ENCODE measurements around the gene ZBTB8A.
"Not testable (repeated sequence)": the region's sequence is repeated elsewhere in the genome, so short reads cannot be mapped to it uniquely, and the experiment has no call there.

Gene ZBTB8A

GRCh38 chr1:32539584-32540571 is 651 bp downstream of the ZBTB8A start:
- peak; percentile 53 for DNase-seq (ENCODE audit: low spot score)

DNA sequence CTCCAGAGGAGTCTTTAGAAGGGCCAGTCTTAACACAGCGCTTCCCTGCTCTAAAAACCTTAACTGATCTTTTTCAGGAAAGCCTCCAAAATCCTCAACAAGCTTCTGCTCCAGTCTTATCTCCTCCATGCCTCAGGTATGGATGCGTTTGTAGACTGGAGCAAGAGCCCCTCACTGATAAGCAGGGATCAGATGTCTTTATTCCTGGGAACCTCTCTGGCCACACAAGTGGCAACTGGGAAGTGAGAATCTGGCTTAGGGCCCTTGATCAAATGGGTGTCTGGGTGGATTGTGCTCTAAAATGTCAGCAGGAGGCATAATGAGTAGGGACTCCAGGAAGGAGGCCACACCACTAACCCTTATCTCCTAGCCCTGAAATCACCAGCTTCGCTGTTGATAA is 1.4 kb downstream of the ZBTB8A start:
- no peak for DNase-seq (ENCODE audit: low spot score)

DNA sequence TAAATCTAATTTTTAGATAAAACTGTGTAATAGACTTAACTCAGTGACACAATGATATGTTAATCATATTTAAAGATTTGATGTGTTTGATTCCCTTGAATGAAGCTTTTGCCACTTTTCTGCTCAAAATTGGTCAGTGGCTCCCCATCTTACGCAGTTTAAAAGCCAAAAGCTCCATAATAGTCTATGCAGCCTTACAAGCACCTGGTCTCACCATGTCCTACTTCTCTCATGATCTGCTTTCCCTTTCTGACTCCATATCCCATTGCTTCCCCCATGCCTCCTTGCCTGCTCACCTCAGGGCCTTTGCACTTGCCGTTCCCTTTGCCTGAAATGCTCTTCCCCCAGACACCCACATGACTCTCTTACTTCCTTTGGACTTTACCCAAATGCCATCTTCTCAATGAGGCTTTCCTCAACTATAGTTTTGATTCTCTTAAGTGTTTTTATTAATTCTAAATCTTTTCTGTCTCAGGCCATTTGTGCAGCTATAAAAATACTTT is 1.9 kb downstream of the ZBTB8A start:
- DNase-seq (ENCODE audit: low spot score): no peak

- DNase-seq (ENCODE audit: low spot score): no peak
Observed at GRCh38 chr1:32546611-32547010, 7.4 kb downstream of the ZBTB8A start.

DNA sequence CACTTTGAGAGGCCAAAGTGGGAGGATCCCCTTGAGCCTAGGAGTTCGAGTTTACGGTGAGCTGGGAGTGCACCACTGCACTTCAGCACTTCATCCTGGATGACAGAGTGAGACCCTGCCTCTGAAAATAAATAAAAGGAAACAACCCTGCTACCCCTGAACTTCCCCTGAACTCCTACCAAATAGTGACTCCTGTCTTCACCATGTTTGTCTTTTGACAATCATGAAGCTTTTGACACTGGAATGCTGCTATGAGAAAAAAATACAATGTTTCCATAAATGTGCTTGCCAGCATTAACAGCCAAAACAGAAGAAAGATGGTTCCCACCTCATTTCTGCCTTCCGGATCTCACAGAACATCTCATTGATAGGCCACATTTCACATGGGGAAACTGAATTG is 10.4 kb downstream of the ZBTB8A start:
- DNase-seq (ENCODE audit: low spot score): no peak

- no peak for DNase-seq (ENCODE audit: low spot score)
Observed at GRCh38 chr1:32554288-32554687, 15.1 kb downstream of the ZBTB8A start.

- DNase-seq (ENCODE audit: low spot score): not testable (repeated sequence)
Observed at GRCh38 chr1:32557035-32557434, 17.8 kb downstream of the ZBTB8A start.

- no peak for DNase-seq (ENCODE audit: low spot score)
Observed at GRCh38 chr1:32557812-32558211, 18.6 kb downstream of the ZBTB8A start.

- no peak for DNase-seq (ENCODE audit: low spot score)
Observed at GRCh38 chr1:32568929-32569328, 29.7 kb downstream of the ZBTB8A start.

- no peak for DNase-seq (ENCODE audit: low spot score)
Observed at GRCh38 chr1:32580348-32581017, 41.3 kb downstream of the ZBTB8A start.

GRCh38 chr1:32592943-32593342 is 53.7 kb downstream of the ZBTB8A start:
- DNase-seq (ENCODE audit: low spot score): no peak

GRCh38 chr1:32600034-32600433 is 60.8 kb downstream of the ZBTB8A start:
- DNase-seq (ENCODE audit: low spot score): no peak

DNA sequence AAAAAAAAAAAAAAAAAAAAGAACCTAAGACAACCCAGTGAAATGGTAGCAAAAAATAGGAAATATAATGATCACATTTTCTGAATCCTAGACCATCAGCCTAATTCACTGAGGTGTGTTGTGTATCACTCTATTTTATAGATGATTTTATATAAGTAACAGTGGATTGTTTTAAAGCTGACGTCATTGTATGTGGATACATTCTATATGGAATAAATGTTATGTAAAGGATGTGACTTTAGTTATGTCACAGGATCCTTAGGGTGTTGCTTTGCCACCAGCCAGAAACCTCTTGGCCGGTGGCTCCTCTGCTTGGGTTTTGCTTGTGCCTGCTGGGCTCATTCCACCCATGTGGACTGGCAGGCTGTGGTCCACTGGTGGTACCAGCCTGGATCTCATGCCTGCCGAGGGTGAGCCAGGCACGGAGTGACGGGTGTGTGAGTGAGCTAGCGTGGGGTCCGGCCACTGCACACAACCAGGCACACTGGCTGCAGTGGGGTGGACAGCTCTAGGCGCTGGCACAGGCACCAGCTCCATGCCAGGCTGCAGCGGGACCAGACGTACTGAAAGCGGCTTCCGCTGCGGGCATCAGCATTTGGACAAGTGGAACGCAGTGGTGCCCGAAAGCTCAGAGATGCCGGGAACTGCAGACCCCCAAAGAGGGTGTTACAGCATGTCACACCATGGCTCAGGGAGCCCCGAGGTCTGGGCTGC is 66.6 kb downstream of the ZBTB8A start:
- DNase-seq (ENCODE audit: low spot score): no peak

DNA sequence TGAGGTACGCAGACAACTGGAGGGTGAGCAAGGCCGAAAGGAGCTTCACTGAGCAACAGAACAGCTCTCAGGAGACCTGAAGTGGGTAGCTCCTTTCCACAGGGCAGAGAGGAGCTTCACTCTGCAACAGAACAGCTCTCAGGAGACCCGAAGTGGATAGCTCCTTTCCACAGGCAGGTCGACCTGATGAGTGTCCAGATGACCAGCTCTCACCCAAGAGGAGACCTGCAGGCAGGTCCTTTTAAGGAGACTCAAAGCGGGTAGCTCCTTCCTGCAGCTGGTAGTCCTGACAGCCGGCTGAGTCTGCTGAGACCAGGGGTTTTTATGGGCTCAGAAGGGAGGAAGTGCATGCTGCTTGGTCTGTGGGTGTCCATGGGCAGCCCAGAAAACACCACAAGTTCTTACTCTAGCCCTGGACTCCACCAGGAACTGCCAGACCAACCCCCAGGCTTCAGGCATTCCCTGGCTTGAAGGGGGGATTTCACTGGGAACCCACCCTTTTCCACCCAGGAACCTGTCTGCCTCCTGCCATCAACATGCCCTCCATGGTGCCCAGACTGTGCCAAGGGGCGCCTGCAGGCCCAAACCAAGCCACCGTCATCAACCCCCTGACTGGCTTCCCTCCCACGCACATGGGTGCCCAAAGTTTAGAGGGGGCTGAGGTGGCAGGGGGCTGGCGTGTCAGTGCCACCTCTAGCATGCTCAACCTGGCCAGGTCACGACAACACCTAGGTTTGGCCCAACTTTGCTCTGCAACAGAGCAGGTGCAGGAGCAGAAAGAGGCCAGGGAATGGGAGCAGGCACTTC is 67.5 kb downstream of the ZBTB8A start:
- no peak for DNase-seq (ENCODE audit: low spot score)

GRCh38 chr1:32609180-32609579 is 70.0 kb downstream of the ZBTB8A start:
- DNase-seq (ENCODE audit: low spot score): no peak

- no peak for DNase-seq (ENCODE audit: low spot score)
Observed at GRCh38 chr1:32611859-32612188, 72.6 kb downstream of the ZBTB8A start.

DNA sequence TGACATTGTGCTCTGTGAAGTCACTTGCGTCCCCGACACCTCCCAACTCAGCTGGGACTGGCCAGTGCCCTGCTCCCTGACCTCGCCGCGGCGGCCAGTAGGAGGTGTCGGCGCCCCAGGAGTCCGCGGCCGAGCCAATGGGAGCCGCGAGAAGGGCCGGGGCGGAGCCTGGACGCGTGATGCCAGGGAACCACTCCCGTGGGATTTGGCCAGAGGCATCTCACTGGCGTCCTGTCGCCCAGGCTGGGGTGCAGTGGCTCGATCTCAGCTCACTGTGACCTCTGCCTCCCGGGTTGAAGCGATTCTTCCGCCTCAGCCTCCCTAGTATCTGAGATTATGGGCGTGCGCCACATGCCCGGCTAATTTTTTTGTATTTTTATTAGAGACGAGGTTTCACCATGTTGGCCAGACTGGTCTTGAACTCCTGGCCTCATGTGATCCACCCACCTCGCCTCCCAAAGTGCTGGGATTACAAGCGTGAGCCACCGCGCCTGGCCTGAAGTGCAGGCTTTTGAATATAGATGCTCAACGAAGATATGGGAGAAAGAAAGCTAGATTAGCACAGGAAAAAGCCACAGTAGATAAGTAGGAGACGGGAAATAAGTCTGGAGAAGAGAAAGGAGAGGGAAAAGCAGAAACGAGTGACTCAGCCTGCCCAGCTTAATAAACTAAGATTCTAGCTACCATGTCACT is 73.1 kb downstream of the ZBTB8A start:
- peak; percentile 73 for DNase-seq (ENCODE audit: low spot score)

DNA sequence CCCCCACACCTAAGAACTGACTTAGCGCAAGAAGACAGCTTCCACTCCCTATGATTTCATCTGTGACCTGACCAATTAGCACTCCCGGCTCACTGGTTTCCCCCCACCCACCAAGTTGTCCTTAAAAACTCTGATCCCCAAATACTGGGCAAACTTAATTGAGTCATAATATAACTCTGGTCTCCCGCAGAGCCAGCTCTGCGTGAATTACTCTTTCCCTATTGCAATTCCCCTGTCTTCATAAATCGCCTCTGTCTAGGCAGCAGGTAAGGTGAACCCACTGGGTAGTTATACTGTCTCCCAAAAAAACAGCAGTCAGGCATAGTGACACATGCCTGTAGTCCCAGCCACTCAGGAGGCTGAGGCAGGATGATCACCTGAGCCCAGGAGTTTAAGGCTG is 74.2 kb downstream of the ZBTB8A start:
- no peak for DNase-seq (ENCODE audit: low spot score)

GRCh38 chr1:32618673-32619221 is 79.5 kb downstream of the ZBTB8A start:
- peak; percentile 34 for DNase-seq (ENCODE audit: low spot score)

- no peak for DNase-seq (ENCODE audit: low spot score)
Observed at GRCh38 chr1:32619701-32620485, 80.7 kb downstream of the ZBTB8A start.

All from cerebellar cortex (tissue), 1 donor.